ENCODE data around the gene CHAD.
"Not testable (repeated sequence)": the region's sequence is repeated elsewhere in the genome, so short reads cannot be mapped to it uniquely, and the experiment has no call there.

The CHAD gene

GRCh38 chr17:50473901-50474300 lies 5.2 kb upstream of the CHAD start:
- DNase-seq (ENCODE audit: low spot score), result no peak

GRCh38 chr17:50472761-50473161 lies 4.1 kb upstream of the CHAD start:
- not testable (repeated sequence) for DNase-seq (ENCODE audit: low spot score)

- DNase-seq (ENCODE audit: low spot score), result no peak
These were observed 3.6 kb upstream of the CHAD start for GRCh38 chr17:50472286-50472685.

GRCh38 chr17:50471009-50471905 lies 2.6 kb upstream of the CHAD start:
- no peak for DNase-seq (ENCODE audit: low spot score)

- no peak for DNase-seq (ENCODE audit: low spot score)
These were observed 1.7 kb upstream of the CHAD start for GRCh38 chr17:50470426-50470825.

- no peak for DNase-seq (ENCODE audit: low spot score)
These were observed 1.1 kb upstream of the CHAD start for GRCh38 chr17:50469671-50470305.

GRCh38 chr17:50469208-50469605 lies 527 bp upstream of the CHAD start:
- DNase-seq (ENCODE audit: low spot score), result no peak

GRCh38 chr17:50467855-50468303 lies 801 bp downstream of the CHAD start:
- DNase-seq (ENCODE audit: low spot score), result no peak

- no peak for DNase-seq (ENCODE audit: low spot score)
These were observed 1.4 kb downstream of the CHAD start for GRCh38 chr17:50467114-50467854.

- no peak for DNase-seq (ENCODE audit: low spot score)
These were observed 2.1 kb downstream of the CHAD start for GRCh38 chr17:50466371-50467113.

GRCh38 chr17:50465635-50466034 lies 3.0 kb downstream of the CHAD start:
- DNase-seq (ENCODE audit: low spot score), result no peak

GRCh38 chr17:50465171-50465570 lies 3.5 kb downstream of the CHAD start:
- no peak for DNase-seq (ENCODE audit: low spot score)

GRCh38 chr17:50464736-50465135 lies 3.9 kb downstream of the CHAD start:
- DNase-seq (ENCODE audit: low spot score), result no peak

- DNase-seq (ENCODE audit: low spot score), result no peak
These were observed 4.6 kb downstream of the CHAD start for GRCh38 chr17:50464121-50464520.

- DNase-seq (ENCODE audit: low spot score), result no peak
These were observed 6.2 kb downstream of the CHAD start for GRCh38 chr17:50462446-50462845.

GRCh38 chr17:50461550-50462132 lies 7.0 kb downstream of the CHAD start:
- DNase-seq (ENCODE audit: low spot score), result no peak

- no peak for DNase-seq (ENCODE audit: low spot score)
These were observed 7.7 kb downstream of the CHAD start for GRCh38 chr17:50460831-50461526.

- no peak for DNase-seq (ENCODE audit: low spot score)
These were observed 8.9 kb downstream of the CHAD start for GRCh38 chr17:50459756-50460155.

GRCh38 chr17:50458701-50459676 lies 9.7 kb downstream of the CHAD start:
- no peak for DNase-seq (ENCODE audit: low spot score)

- DNase-seq (ENCODE audit: low spot score), result no peak
These were observed 10.4 kb downstream of the CHAD start for GRCh38 chr17:50458270-50458669.
